GM18867 (cell line): ENCODE measurements around the gene EIF3I.

Experiments
- ATAC-seq: cut with Tn5 transposase; IDR thresholded peaks from one replicate; pipeline ENCODE4 v1.9.1; 2021; ENCODE audit warnings: mild to moderate bottlenecking, moderate library complexity; ENCODE audit not compliant: unreplicated experiment

EIF3I gene

GRCh38 chr1:32228771-32229170, 6.6 kb downstream of the EIF3I start:
- no peak for ATAC-seq

- ATAC-seq: no peak
These were observed 9.7 kb downstream of the EIF3I start for GRCh38 chr1:32231843-32232432.

- ATAC-seq: no peak
These were observed 10.5 kb downstream of the EIF3I start for GRCh38 chr1:32232558-32233304.

- ATAC-seq: no peak
These were observed 12.6 kb downstream of the EIF3I start for GRCh38 chr1:32234792-32235191.

- ATAC-seq: no peak
These were observed 17.1 kb downstream of the EIF3I start for GRCh38 chr1:32239337-32239736.

- ATAC-seq: no peak
These were observed 17.6 kb downstream of the EIF3I start for GRCh38 chr1:32239790-32240139.

- no peak for ATAC-seq
These were observed 18.1 kb downstream of the EIF3I start for GRCh38 chr1:32240140-32240951.

- no peak for ATAC-seq
These were observed 19.0 kb downstream of the EIF3I start for GRCh38 chr1:32241001-32241763.

- no peak for ATAC-seq
These were observed 20.2 kb downstream of the EIF3I start for GRCh38 chr1:32242341-32242851.

- ATAC-seq: no peak
These were observed 24.7 kb downstream of the EIF3I start, which contains the start of gene FAM167B for GRCh38 chr1:32246888-32247273. TSS of gene FAM167B (plus strand) at chr1:32247222. CDS start at chr1:32247422, 200 bp downstream.

- ATAC-seq: no peak
These were observed 25.2 kb downstream of the EIF3I start for GRCh38 chr1:32247452-32247851.

GRCh38 chr1:32247983-32248889, 26.0 kb downstream of the EIF3I start:
- ATAC-seq: peak; percentile 48

GRCh38 chr1:32249831-32250525, 27.8 kb downstream of the EIF3I start:
- ATAC-seq: peak; percentile 75

GRCh38 chr1:32250893-32251716, 28.9 kb downstream of the EIF3I start, which contains the start of gene LCK:
TSS of gene LCK (plus strand) at chr1:32251265. CDS start at chr1:32274330, 23,065 bp downstream.
- ATAC-seq: no peak

GRCh38 chr1:32255072-32256071, 33.2 kb downstream of the EIF3I start:
- ATAC-seq: no peak

- ATAC-seq: no peak
These were observed 34.4 kb downstream of the EIF3I start for GRCh38 chr1:32256473-32257226.

- ATAC-seq: no peak
These were observed 35.0 kb downstream of the EIF3I start for GRCh38 chr1:32257227-32257508.
